ENCODE results near the gene EFNB1.

DNA sequence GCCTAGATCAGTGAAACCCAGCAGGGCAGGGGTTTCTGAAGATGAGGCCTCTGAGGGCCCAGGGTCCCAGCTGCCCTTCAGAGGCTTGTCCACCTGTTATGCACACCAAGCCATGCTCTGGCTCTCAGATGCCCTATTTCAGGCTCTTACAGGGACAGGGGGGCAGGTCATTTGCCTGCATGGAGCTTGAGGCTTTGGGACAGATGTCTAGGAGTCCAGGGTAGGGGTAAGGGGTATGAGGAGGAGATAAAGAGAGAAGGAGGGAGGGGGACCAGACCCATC is 4.7 kb upstream of the EFNB1 start:
- TF ChIP-seq, protein P1, sequence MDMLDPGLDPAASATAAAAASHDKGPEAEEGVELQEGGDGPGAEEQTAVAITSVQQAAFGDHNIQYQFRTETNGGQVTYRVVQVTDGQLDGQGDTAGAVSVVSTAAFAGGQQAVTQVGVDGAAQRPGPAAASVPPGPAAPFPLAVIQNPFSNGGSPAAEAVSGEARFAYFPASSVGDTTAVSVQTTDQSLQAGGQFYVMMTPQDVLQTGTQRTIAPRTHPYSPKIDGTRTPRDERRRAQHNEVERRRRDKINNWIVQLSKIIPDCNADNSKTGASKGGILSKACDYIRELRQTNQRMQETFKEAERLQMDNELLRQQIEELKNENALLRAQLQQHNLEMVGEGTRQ (IDR thresholded peaks at IDR 0.05; ENCODE audit: borderline replicate concordance, low read depth, low read length): no peak
- TF ChIP-seq POLR2AphosphoS5 (IDR thresholded peaks at IDR 0.05; ENCODE audit: low read length): no peak
- TF ChIP-seq RELA (IDR thresholded peaks at IDR 0.05; ENCODE audit: borderline replicate concordance, partially characterized antibody): no peak
- TF ChIP-seq ASH2L (IDR thresholded peaks at IDR 0.05; ENCODE audit: borderline replicate concordance, low read depth): no peak
- no peak for TF ChIP-seq CTCF (IDR thresholded peaks at IDR 0.05 in 2 of 3, conservative IDR thresholded peaks at IDR 0.05 in 1 of 3; ENCODE audit: control insufficient read depth in 2 of 3, extremely low read depth in 1 of 3, insufficient read depth in 1 of 3, low read depth in 3 of 3, low read length in 3 of 3)
- no peak for TF ChIP-seq EZH2 (IDR thresholded peaks at IDR 0.05; ENCODE audit: borderline replicate concordance, control insufficient read depth, low read depth, low read length)
- TF ChIP-seq POLR2A (IDR thresholded peaks at IDR 0.05; ENCODE audit: low read depth, low read length): no peak
